HG03196 (cell line): Measurements from ENCODE around the gene LUC7L.

ENCODE experiments used
- ATAC-seq: cut with Tn5 transposase; IDR thresholded peaks from one replicate; pipeline ENCODE4 v1.9.1; 2021; ENCODE audit not compliant: unreplicated experiment

The LUC7L gene

GRCh38 chr16:149024-149660 lies 80.1 kb downstream of the LUC7L start:
- no peak for ATAC-seq

- no peak for ATAC-seq
These were observed 82.6 kb downstream of the LUC7L start for GRCh38 chr16:146646-147045.

GRCh38 chr16:144797-145252 lies 84.4 kb downstream of the LUC7L start:
- no peak for ATAC-seq

- no peak for ATAC-seq
These were observed 85.8 kb downstream of the LUC7L start for GRCh38 chr16:143456-143855.

GRCh38 chr16:143047-143446 lies 86.2 kb downstream of the LUC7L start:
- ATAC-seq, result no peak

- no peak for ATAC-seq
These were observed 86.8 kb downstream of the LUC7L start for GRCh38 chr16:142405-142967.

- no peak for ATAC-seq
These were observed 88.9 kb downstream of the LUC7L start for GRCh38 chr16:140175-140857.
